COLO829 (cell line): ENCODE results near the gene SUPT3H.
A peak's percentile ranks its signal among the peaks of the same experiment; 100 is the strongest.

Source experiments
- DNase-seq: peaks from one replicate; pipeline ENCODE4 v3.0.0; 2012; ENCODE audit warnings: low spot score

Gene SUPT3H

GRCh38 chr6:44999066-44999465 is 378.7 kb downstream of the SUPT3H start:
- DNase-seq = no peak

GRCh38 chr6:44995486-44996132 is 382.1 kb downstream of the SUPT3H start:
- no peak for DNase-seq

DNA sequence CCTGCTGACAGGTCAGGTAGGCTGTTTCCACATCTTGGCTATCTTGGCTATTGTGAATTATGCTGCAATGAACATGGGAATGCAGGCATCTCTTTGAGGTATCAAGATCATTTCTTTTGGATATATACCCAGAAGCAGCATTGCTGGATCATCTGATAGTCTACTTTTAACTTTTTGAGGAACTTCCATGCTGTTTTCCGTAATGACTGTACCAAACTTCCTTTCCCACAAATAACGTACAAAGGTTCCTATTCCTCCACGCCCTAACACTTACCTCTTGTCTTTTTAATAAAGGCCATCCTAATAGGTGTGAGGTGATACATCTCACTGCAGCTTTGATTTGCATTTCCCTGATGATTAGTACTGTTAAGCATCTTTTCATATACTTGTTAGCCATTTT is 388.3 kb downstream of the SUPT3H start:
- no peak for DNase-seq

- DNase-seq = no peak
These were observed 392.7 kb downstream of the SUPT3H start for GRCh38 chr6:44985006-44985405.

DNA sequence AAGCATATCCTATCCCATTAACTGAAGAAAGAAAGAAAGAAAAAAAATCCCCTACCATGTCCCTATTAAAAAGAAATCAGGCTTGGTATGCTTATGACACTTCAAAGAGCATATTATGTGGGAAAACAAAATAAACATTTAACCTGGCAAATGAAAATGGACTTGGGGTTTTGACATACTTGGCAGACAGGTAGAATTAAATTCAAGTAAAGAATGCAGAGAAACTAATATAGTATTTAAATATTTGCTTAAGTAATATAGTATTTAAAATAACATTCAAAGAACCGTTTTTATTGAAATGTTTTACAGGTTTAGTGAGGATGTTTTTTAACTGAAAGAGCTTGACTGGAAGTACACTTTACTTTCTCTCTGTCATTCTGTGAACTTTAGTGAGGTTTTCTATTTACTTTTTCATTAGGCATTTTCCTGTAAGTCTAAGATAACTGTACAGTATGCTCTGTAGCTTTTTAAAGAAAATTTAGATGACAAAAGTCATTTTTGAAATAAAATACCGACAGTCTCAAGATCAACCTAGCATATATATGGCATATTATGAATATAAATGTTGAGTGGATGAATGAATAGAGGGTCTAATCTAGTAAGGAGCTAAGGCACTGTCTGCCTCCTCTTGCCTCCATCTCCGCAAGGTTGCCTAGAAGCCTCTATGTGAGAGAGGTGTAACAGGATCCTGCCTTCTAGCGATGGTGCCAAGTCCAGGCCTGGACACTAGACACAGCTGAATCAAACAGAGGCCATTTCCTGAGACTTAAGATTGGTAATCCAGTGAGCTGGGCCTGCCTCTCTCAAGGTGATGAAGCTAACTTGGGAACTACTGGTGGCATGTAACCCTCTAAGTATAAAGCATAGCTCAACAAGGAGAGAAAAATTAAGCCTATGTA is 394.0 kb downstream of the SUPT3H start:
- no peak for DNase-seq

- no peak for DNase-seq
These were observed 396.9 kb downstream of the SUPT3H start for GRCh38 chr6:44980841-44981240.

DNA sequence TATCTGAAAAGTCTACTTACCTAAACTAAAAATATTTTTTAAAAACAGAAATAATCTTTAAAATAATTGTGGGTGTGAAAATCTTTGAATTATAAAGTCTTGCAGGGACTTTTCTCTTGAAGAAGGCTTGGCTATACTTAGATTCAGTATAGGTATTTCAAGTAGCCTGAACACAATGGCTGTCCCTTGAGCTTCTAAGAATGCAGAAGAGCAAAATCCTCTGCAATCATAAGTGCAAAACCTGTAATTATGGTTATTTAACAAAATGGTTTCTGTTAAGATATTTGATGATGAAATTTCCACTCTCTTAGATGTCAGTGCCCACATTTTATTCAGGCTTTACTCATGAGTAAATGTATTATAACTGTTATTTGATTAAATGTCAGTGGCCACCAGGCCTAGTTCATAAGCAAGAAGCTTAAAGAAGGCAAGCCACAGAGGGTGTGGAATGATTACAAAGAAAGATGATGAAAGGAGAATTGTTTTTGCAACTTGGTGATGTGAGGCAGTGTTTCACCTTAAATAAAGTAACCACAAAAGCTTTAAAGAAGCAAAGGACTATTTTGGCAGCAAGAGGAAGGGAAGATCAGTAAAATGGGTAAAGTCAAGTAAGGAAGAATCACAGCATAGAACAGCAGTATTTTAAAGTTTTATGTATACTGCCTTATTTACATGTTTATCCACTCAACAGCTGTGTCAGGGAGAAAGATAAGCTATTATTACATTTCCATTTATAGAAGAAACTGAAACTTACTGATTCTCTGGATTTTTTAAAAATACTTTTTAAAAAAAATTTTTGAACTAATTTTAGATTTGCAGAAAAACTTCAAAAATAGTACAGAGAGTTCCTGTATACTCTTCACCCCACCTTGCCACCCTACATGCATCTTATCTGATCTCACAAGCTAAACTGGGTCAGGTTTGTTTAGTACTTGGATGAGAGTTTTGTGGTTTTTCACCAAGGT is 400.8 kb downstream of the SUPT3H start:
- DNase-seq = no peak

GRCh38 chr6:44974511-44974910 is 403.2 kb downstream of the SUPT3H start:
- DNase-seq = no peak

DNA sequence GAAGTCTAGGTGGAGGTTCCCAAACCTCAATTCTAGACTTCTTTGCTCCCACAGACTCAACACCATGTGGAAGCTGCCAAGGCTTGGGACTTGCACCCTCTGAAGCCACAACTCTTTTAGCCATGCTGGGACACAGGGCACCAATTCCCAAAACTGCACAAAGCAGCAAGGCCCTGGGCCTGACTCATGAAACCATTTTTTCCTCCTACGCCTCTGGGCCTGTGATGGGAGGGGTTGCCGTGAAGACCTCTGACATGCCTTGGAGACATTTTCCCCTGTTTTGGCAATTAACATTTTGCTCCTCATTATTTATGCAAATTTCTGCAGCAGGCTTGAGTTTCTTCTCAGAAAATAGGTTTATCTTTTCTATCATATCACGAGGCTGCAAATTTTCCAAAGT is 405.0 kb downstream of the SUPT3H start:
- DNase-seq = no peak

DNA sequence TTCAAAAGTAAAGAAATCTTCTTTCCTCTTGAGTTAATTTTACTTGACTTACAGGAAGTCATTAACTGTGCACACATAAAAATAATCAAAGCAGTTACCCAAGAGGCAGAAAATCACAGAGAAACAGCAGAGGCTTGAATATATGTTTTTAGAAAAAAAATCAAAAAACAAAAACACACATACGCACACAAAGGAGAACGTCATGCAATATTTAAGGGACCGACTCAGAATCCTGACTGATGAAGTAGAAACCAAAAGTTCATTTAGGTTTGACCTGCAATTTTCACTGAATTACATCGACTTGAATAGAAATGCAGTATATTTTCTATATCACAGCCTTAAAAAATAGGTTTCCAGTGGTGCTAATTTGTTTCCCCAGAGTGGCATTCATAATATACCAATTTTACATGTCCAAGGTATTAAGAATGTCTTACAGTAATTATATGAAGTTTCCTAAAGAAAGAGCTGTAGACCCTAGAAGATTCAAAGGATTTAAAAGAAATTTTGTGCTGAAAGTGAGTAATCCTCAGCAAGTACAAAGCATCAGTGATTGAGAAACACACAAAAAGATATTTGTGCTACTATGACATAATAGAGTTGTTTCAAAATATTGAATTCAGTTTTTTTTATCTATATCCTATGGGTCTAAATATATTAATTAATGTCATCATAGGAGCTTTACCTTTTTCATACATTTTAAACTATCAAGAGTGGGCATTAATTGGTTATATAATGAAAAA is 408.1 kb downstream of the SUPT3H start:
- DNase-seq = no peak

DNA sequence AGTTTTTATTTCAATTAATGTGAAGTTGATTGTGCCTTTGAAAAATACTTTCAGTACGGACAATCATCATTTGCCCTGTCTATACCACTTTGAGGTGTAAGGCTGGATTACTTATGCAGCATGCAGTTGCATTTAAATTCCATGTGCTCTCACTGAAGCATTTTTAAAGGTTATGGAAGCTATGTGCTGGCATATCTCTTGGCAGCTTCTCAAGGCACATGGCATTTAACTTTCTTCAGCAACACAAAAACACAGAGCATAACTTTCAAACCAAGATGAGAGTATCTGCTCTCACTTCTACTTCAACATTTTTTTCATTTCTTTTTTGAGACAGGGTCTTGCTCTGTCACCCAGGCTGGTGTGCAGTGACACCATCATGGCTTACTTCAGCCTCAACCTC is 410.3 kb downstream of the SUPT3H start:
- DNase-seq = no peak

- DNase-seq = peak; percentile 81
These were observed 411.2 kb downstream of the SUPT3H start for GRCh38 chr6:44966449-44967092.

DNA sequence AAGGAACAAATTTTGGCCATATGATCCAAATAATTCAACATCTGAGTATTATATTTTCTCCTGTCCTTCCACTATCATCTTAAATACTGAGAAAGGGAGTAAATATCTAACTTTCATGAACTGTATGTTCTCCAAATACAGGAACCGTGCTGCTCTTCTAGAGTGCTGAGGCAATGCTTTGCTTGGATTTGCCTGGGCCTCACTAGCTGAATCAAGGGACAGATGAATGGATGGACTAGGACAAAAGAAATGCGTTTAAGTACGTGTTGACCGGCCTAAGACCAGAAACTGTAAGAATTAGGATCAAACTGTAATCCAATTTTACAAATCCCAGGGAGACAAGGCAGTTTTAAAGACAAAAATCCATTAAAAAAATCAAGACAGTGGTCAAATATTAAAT is 412.0 kb downstream of the SUPT3H start:
- no peak for DNase-seq

DNA sequence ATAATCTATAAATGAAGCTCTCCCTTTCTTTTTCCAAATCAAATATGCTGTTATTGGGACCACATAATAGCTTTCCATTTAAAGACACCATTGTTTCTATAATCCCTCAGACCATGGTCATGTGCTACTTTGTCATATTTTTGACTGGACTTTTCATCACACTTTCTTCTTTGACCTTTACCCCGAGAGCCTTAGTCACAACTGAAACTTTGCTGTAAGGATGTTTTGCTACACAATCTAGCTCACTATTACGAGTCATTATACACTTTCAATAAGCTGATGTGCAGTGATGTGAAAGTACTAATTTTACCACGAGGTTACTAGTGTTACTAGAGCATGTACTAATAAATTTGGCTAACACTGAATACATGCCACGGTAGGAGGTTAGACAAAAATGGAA is 416.8 kb downstream of the SUPT3H start:
- DNase-seq = peak; percentile 61

GRCh38 chr6:44959651-44960050 is 418.1 kb downstream of the SUPT3H start:
- no peak for DNase-seq

DNA sequence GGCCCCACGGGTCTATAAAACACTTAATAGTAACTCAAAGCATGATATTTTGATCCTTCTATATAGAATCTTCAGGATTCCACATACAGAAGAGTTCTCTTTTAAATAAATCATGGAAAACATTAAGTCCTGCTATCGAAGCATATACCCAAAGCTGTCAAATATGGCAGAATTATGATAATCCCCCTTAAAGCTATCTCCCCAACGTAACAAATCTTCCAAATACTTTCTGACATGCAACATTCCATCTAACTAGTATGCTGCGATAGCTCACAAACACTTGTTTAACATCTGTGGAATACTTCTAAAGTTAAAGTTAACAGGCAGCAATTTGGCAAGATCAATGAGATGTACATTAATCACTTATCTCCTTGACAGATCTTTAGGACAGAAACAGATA is 420.6 kb downstream of the SUPT3H start:
- no peak for DNase-seq

DNA sequence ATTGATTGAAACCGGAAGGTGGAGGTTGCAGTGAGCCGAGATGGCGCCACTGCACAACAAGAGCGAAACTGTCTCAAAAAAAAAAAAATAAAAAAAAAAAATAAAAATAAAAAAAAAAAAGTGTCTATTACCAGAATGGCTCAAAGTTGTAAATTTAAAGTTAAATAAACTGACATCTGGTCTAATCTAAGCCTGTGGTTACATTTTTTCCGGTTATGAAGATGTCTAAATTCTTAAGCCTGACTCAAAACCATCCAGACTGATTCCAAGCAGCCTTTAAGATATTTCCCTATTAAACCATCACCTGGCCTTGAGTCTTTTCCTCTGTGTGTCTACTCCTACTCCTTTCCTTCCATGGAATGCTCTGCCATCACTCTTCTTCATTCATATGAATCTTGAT is 421.3 kb downstream of the SUPT3H start:
- DNase-seq = no peak

GRCh38 chr6:44955145-44955544 is 422.6 kb downstream of the SUPT3H start:
- DNase-seq = no peak

- DNase-seq = no peak
These were observed 423.5 kb downstream of the SUPT3H start for GRCh38 chr6:44954281-44954680.

DNA sequence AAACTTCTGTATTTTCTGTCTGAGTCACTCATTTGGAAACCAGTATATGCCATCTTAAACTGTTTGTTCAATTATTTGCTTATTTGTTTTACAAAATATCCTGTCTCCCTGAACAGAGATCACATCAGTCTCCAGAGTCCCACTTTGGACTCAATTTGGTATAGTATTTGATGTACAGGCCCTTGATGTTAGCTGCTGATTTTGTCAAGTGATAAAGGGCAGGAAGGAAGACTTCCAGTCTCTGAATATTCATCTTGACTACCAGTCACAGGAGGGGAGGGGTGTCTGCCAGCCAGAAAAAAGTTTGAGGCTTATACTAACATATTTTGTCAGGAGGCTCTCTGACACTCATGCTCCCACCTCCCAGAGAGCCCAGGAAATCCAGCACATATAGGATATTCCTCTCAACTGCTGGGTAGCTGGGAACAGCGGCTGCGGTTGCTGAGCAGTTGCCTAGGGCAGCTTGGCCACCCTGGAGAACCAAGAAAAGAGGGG is 426.4 kb downstream of the SUPT3H start:
- DNase-seq = no peak

- no peak for DNase-seq
These were observed 428.0 kb downstream of the SUPT3H start for GRCh38 chr6:44949596-44950201.
